GM23248 (cell line): ENCODE measurements around the gene ELF4.

Source experiments
- EZH2 ChIP-seq: fragments of 200-600 bp; sonication (generic); IDR thresholded peaks from 2 replicates; pipeline ENCODE4 v1.6.1; 2018; ENCODE audit warnings: antibody characterized with exemption, mild to moderate bottlenecking; ENCODE audit not compliant: insufficient read depth, poor library complexity, severe bottlenecking
- EZH2phosphoT487 ChIP-seq: fragments of 200-600 bp; sonication (generic); IDR thresholded peaks from 2 replicates; pipeline ENCODE4 v1.6.1; 2018; ENCODE audit warnings: antibody characterized with exemption, moderate library complexity, mild to moderate bottlenecking, low read depth; ENCODE audit not compliant: insufficient read depth

DNA sequence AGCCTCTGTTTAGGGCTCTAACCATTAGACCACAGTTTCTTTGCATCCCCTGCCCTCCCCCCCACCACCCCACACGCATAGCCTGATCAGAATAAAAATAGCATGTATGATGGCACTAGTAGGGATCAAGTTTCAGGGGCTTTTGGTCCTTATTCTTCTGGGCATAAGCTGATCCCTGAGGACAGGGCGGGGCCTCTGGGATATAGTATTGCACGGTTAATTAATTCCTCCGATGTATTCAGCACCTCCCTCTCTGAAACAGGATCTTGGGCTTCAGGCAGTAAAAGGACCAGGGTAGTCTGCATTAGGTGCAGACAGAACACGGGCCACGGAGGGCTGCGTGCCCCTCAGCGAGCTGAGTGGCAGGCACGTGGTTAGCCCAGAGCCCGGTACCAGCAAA lies 57.1 kb downstream of the ELF4 start:
- TF ChIP-seq EZH2 (no peak), EZH2phosphoT487 (no peak)
